PC-3 (cell line): ENCODE results near the gene SCAANT1. TPM values are rescaled to one million over a fixed set of nuclear protein-coding genes. Genes with fewer than 3 reads are reported as not detected.

ENCODE experiments used
- ATAC-seq: fragments of 200-7000 bp; cut with Tn5 transposase; 2 replicates; pipeline ENCODE4 v1.9.1; 2020; ENCODE audit warnings: mild to moderate bottlenecking, moderate library complexity
- BruUV-seq: library from RNA; stranded (reverse); fragments of 400-500 nt; replicated peaks from 2 replicates; lab custom pipeline; 2021; lab: Mats Ljungman, UMichigan
- CTCF ChIA-PET: fragments of 300-600 bp; sonication (Branson Sonifier 250); formaldehyde crosslinking; loops from one replicate; lab custom pipeline; 2022; ENCODE audit warnings: antibody characterized with exemption; lab: Charles Lee
- POLR2A ChIA-PET: fragments of 300-600 bp; sonication (Branson Sonifier 250); formaldehyde crosslinking; loops from one replicate; lab custom pipeline; 2022; ENCODE audit warnings: antibody characterized with exemption; ENCODE audit not compliant: unreplicated experiment; lab: Charles Lee
- DNase-seq: peaks from one replicate; pipeline ENCODE4 v3.0.0-alpha.2; 2015
- H2AFZ ChIP-seq: fragments of 300-600 bp; sonication (generic); 2 replicates; pipeline ENCODE4 v1.6.0; 2016; ENCODE audit warnings: antibody characterized with exemption, low read length
- H3F3A ChIP-seq: fragments of 300-600 bp; sonication (generic); one replicate; pipeline ENCODE4 v1.6.0; 2017; ENCODE audit warnings: antibody characterized with exemption, low read length, control low read depth, mild to moderate bottlenecking; ENCODE audit not compliant: unreplicated experiment
- H3K27ac ChIP-seq: fragments of 300-600 bp; sonication (generic); 2 replicates; pipeline ENCODE4 v1.5.1; 2016; ENCODE audit warnings: mild to moderate bottlenecking, low read length
- H3K27me3 ChIP-seq: fragments of 300-600 bp; sonication (generic); 2 replicates; pipeline ENCODE4 v1.6.1; 2016; ENCODE audit warnings: low read length, mixed read lengths
- H3K36me3 ChIP-seq: fragments of 300-600 bp; sonication (generic); 2 replicates; pipeline ENCODE4 v1.6.1; 2016; ENCODE audit warnings: low read depth, mixed run types, low read length, mixed read lengths
- H3K4me1 ChIP-seq: fragments of 300-600 bp; sonication (generic); 2 replicates; pipeline ENCODE4 v1.5.1; 2016; ENCODE audit warnings: low read length; ENCODE audit not compliant: insufficient read depth
- H3K4me2 ChIP-seq: fragments of 300-600 bp; sonication (generic); 2 replicates; pipeline ENCODE4 v1.6.0; 2016; ENCODE audit warnings: low read length
- H3K4me3 ChIP-seq: fragments of 300-600 bp; sonication (generic); 2 replicates; pipeline ENCODE4 v1.5.1; 2016; ENCODE audit warnings: mild to moderate bottlenecking, low read length, mixed read lengths
- H3K79me2 ChIP-seq: fragments of 300-600 bp; sonication (generic); 2 replicates; pipeline ENCODE4 v1.6.1; 2017; ENCODE audit warnings: low read length, mixed read lengths
- H3K9ac ChIP-seq: fragments of 300-600 bp; sonication (generic); 2 replicates; pipeline ENCODE4 v1.6.0; 2016; ENCODE audit warnings: mild to moderate bottlenecking, low read length
- H3K9me2 ChIP-seq: fragments of 300-600 bp; sonication (generic); replicated peaks from 2 replicates; pipeline ENCODE4 v1.6.1; 2016; ENCODE audit warnings: mixed run types, low read length, mixed read lengths
- H3K9me3 ChIP-seq: fragments of 300-600 bp; sonication (generic); 2 replicates; pipeline ENCODE4 v1.6.1; 2016; ENCODE audit warnings: low read length, mixed read lengths
- H4K20me1 ChIP-seq: fragments of 300-600 bp; sonication (generic); 2 replicates; pipeline ENCODE4 v1.6.1; 2016; ENCODE audit warnings: low read length, mixed read lengths
- EZH2 ChIP-seq: fragments of 300-600 bp; sonication (generic); IDR thresholded peaks from one replicate; pipeline ENCODE4 v1.6.1; 2017; ENCODE audit warnings: antibody characterized with exemption, mild to moderate bottlenecking, low read length; ENCODE audit not compliant: unreplicated experiment
- EZH2phosphoT487 ChIP-seq: fragments of 300-600 bp; sonication (generic); IDR thresholded peaks from 2 replicates; pipeline ENCODE4 v1.6.1; 2018; ENCODE audit warnings: mild to moderate bottlenecking, antibody characterized with exemption, low read length, borderline replicate concordance
- intact Hi-C: fragments of 100-400 bp; cut with micrococcal nuclease; formaldehyde crosslinking; loops from 2 replicates; pipeline ENCODE4 v1.9.0; 2023
- total RNA-seq: library from RNA; depleted of rRNA; stranded (reverse); fragments of >200 nt; gene quantifications from 2 replicates; pipeline ENCODE4 v1.2.3, GENCODE V29; 2014
- TF ChIP-seq, protein P1 (sequence below): fragments of 300-600 bp; sonication (generic); conservative IDR thresholded peaks from 2 replicates; pipeline ENCODE4 v1.5.1; 2017; ENCODE audit warnings: antibody characterized with exemption, low read depth, mild to moderate bottlenecking, low read length

Gene SCAANT1
- total RNA-seq, 1 experiment from 2014 or later, result not detected

DNA sequence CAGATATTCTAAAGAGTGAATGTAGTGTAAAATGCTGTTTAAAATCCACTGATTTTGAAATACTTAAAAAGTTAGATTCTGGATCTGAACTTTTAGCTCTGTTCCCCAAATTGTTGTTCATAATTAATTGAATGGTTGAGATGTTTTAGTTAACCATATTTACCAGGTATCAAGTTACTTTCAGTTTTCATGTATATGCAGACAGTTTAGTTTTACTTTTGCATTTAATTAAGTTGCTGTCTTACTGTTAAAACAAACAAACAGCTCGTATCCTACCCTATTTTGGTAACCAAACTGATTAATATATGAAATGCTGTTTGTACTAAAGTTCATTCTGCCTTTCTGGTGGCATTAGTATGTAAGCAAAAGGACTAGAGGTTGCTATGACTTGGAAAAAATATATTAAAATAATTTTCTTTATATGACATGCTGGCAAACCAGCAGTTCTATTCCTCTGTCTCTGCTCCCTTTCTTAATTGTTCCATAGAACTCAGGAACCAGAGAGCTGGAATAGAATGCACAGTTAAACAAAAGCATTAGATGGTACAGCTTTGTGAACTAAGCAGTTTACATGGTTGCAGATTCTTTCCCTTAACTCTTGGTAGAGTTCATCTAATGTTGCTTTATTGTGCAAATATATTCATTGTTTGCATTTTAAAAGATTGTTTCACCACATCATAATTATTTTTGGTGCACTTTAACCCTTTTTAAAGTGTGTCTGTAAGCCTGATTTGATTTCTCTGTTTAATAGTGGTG is 39.5 kb upstream of the SCAANT1 start:
- H3K27ac ChIP-seq, result no peak overlapping the region
- no peak overlapping the region for H3K4me3 ChIP-seq
- no peak for DNase-seq
- H2AFZ ChIP-seq, result no peak overlapping the region
- intact Hi-C loops, result no loop called here
- H3K4me2 ChIP-seq, result no peak overlapping the region
- no peaks in the 10 kb centered on the region for H3F3A ChIP-seq
- POLR2A ChIA-PET, result no interaction called here
- no peaks in the 10 kb centered on the region for H3K9me2 ChIP-seq
- H3K79me2 ChIP-seq, result no peaks in the 10 kb centered on the region
- ATAC-seq, result no peak
- H3K9ac ChIP-seq, result no peak overlapping the region
- no peaks in the 10 kb centered on the region for H3K36me3 ChIP-seq
- BruUV-seq, result no TSS peak
- no peaks in the 10 kb centered on the region for H3K9me3 ChIP-seq
- CTCF ChIA-PET, result no interaction called here
- H4K20me1 ChIP-seq, result no peaks in the 10 kb centered on the region
- no peaks in the 10 kb centered on the region for H3K27me3 ChIP-seq
- TF ChIP-seq EZH2phosphoT487, result no peak
- TF ChIP-seq EZH2, result no peak
- TF ChIP-seq, protein P1, sequence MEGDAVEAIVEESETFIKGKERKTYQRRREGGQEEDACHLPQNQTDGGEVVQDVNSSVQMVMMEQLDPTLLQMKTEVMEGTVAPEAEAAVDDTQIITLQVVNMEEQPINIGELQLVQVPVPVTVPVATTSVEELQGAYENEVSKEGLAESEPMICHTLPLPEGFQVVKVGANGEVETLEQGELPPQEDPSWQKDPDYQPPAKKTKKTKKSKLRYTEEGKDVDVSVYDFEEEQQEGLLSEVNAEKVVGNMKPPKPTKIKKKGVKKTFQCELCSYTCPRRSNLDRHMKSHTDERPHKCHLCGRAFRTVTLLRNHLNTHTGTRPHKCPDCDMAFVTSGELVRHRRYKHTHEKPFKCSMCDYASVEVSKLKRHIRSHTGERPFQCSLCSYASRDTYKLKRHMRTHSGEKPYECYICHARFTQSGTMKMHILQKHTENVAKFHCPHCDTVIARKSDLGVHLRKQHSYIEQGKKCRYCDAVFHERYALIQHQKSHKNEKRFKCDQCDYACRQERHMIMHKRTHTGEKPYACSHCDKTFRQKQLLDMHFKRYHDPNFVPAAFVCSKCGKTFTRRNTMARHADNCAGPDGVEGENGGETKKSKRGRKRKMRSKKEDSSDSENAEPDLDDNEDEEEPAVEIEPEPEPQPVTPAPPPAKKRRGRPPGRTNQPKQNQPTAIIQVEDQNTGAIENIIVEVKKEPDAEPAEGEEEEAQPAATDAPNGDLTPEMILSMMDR, result no peak
- no peaks in the 10 kb centered on the region for H3K4me1 ChIP-seq

- Histone ChIP-seq H3K4me1 (no peaks in the 10 kb centered on the region), H4K20me1 (no peaks in the 10 kb centered on the region), H3K9ac (no peak overlapping the region), H3K79me2 (no peaks in the 10 kb centered on the region), H3K36me3 (no peaks in the 10 kb centered on the region), H3K9me3 (no peaks in the 10 kb centered on the region), H3K4me2 (no peak overlapping the region), H3K9me2 (no peaks in the 10 kb centered on the region), H3K27ac (no peak overlapping the region), H3K4me3 (no peak overlapping the region), H2AFZ (no peak overlapping the region), H3F3A (no peaks in the 10 kb centered on the region), H3K27me3 (no peaks in the 10 kb centered on the region)
- intact Hi-C loops, result no loop called here
- ATAC-seq, result no peak
- no peak for DNase-seq
- CTCF ChIA-PET, result no interaction called here
- no TSS peak for BruUV-seq
- TF ChIP-seq, protein P1, result no peak
- TF ChIP-seq EZH2, result no peak
- POLR2A ChIA-PET, result no interaction called here
Observed at GRCh38 chr3:63950698-63951097, 38.5 kb upstream of the SCAANT1 start.

DNA sequence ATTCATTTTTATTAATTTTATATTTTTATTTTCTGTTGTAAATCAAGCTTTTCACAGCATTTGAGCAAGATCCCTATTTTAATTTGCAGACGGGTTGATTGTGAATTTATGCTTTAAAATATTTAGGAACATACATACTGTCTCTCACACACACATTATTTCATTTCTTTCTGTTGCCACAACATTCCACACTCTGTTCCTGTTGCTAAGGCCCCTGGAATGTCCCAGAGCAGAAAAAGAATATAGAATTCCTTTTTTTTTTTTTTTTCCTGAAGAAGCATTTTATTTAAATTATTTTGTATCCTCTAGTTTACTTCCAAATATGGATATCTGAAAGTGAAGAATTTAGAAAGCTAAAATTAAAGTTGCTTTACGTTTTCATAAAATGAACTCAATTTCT is 36.8 kb upstream of the SCAANT1 start:
- ChIA-PET POLR2A (no interaction called here), CTCF (interaction anchor here (0.6 kb wide), 2 partner anchors 11 to 44 kb away, joined by 8 read pairs; no protein-coding TSS in a partner anchor)
- no peaks in the 10 kb centered on the region for H3F3A ChIP-seq
- H3K27me3 ChIP-seq, result no peaks in the 10 kb centered on the region
- H3K4me3 ChIP-seq, result no peak overlapping the region
- no peak overlapping the region for H2AFZ ChIP-seq
- TF ChIP-seq EZH2phosphoT487 (no peak), EZH2 (no peak)
- TF ChIP-seq, protein P1, result no peak
- BruUV-seq, result no TSS peak
- H4K20me1 ChIP-seq, result no peaks in the 10 kb centered on the region
- H3K36me3 ChIP-seq, result no peaks in the 10 kb centered on the region
- DNase-seq (no peak), ATAC-seq (no peak)
- H3K4me2 ChIP-seq, result no peak overlapping the region
- intact Hi-C loops, result no loop called here
- H3K9ac ChIP-seq, result no peak overlapping the region
- no peaks in the 10 kb centered on the region for H3K4me1 ChIP-seq
- H3K79me2 ChIP-seq, result no peaks in the 10 kb centered on the region
- no peaks in the 10 kb centered on the region for H3K9me3 ChIP-seq
- H3K9me2 ChIP-seq, result no peaks in the 10 kb centered on the region
- no peak overlapping the region for H3K27ac ChIP-seq
